CD4-positive, CD25-positive, alpha-beta regulatory T cell (primary cell): ENCODE results near the gene FAM180A. TPM values are rescaled to one million over a fixed set of nuclear protein-coding genes. Genes with fewer than 3 reads are reported as not detected.

Experiments
- ATAC-seq, 2 donors: fragments of 150-1000 bp; cut with Tn5 transposase; one replicate each; pipeline ENCODE4 v1.10.0; 2021; ENCODE audit warnings: low read depth in 2 of 2, moderate number of reproducible peaks in 2 of 2, moderate library complexity in 1 of 2
- DNase-seq, 3 donors: peaks; one replicate each; pipeline versions ENCODE4 v3.0.0 to v3.0.0-alpha.2; 2012 to 2022; ENCODE audit warnings: mixed read lengths in 1 of 3
- H3K27ac ChIP-seq: one replicate; pipeline ENCODE4 v1.7.0; 2013; ENCODE audit warnings: mild to moderate bottlenecking, low read length; ENCODE audit not compliant: insufficient read depth, poor library complexity, severe bottlenecking
- H3K27me3 ChIP-seq: one replicate; pipeline ENCODE4 v1.7.0; 2013; ENCODE audit warnings: low read length; ENCODE audit not compliant: control insufficient read depth, insufficient read depth
- H3K36me3 ChIP-seq: one replicate; pipeline ENCODE4 v1.7.0; 2013; ENCODE audit warnings: mild to moderate bottlenecking, low read length, moderate library complexity; ENCODE audit not compliant: control insufficient read depth, insufficient read depth
- H3K4me1 ChIP-seq: 2 replicates; pipeline ENCODE4 v1.7.0; 2013; ENCODE audit warnings: mild to moderate bottlenecking, low read length; ENCODE audit not compliant: insufficient read depth, control insufficient read depth, poor library complexity, severe bottlenecking
- H3K4me3 ChIP-seq: one replicate; pipeline ENCODE4 v1.7.0; 2013; ENCODE audit warnings: low read depth, mild to moderate bottlenecking, low read length, moderate library complexity
- H3K9me3 ChIP-seq, 2 experiments: 1 replicate in 1 of 2; 2 replicates in 1 of 2; pipeline ENCODE4 v1.7.0; 2013; ENCODE audit warnings: low read length in 2 of 2, mild to moderate bottlenecking in 1 of 2, moderate library complexity in 1 of 2; ENCODE audit not compliant: control insufficient read depth in 2 of 2
- H3K27ac Mint-ChIP-seq, 3 donors: one replicate each; pipeline ENCODE4 v1.8.0; 2020 to 2022; ENCODE audit warnings: mild to moderate bottlenecking in 3 of 3, mixed read lengths in 3 of 3, moderate library complexity in 2 of 3
- H3K27me3 Mint-ChIP-seq: one replicate; pipeline ENCODE4 v1.8.0; 2022; ENCODE audit warnings: mild to moderate bottlenecking, mixed read lengths
- H3K36me3 Mint-ChIP-seq: one replicate; pipeline ENCODE4 v1.8.0; 2020; ENCODE audit warnings: mixed read lengths
- H3K4me1 Mint-ChIP-seq, 4 donors: one replicate each; pipeline ENCODE4 v1.8.0; 2020 to 2022; ENCODE audit warnings: mixed read lengths in 4 of 4, mild to moderate bottlenecking in 1 of 4
- H3K4me3 Mint-ChIP-seq, 4 donors: one replicate each; pipeline ENCODE4 v1.8.0; 2020 to 2022; ENCODE audit warnings: mild to moderate bottlenecking in 4 of 4, mixed read lengths in 4 of 4, moderate library complexity in 3 of 4
- H3K9me3 Mint-ChIP-seq, 7 donors: one replicate each; pipeline ENCODE4 v1.8.0; 2020 to 2022; ENCODE audit warnings: mixed read lengths in 7 of 7, mild to moderate bottlenecking in 3 of 7, moderate library complexity in 2 of 7
- polyA plus RNA-seq, 4 donors: library from polyadenylated mRNA; unstranded; fragments of 300-500 nt; fragmentation: Illumina TruSeq; gene quantifications; one replicate each; pipeline ENCODE4 v1.2.3, GENCODE V29; 2021
- total RNA-seq: library from RNA; stranded (reverse); gene quantifications from one replicate; pipeline ENCODE4 v1.2.3, GENCODE V29; 2022

The FAM180A gene
- total and polyA plus RNA-seq, 5 donors from 2014 or later = not detected

DNA sequence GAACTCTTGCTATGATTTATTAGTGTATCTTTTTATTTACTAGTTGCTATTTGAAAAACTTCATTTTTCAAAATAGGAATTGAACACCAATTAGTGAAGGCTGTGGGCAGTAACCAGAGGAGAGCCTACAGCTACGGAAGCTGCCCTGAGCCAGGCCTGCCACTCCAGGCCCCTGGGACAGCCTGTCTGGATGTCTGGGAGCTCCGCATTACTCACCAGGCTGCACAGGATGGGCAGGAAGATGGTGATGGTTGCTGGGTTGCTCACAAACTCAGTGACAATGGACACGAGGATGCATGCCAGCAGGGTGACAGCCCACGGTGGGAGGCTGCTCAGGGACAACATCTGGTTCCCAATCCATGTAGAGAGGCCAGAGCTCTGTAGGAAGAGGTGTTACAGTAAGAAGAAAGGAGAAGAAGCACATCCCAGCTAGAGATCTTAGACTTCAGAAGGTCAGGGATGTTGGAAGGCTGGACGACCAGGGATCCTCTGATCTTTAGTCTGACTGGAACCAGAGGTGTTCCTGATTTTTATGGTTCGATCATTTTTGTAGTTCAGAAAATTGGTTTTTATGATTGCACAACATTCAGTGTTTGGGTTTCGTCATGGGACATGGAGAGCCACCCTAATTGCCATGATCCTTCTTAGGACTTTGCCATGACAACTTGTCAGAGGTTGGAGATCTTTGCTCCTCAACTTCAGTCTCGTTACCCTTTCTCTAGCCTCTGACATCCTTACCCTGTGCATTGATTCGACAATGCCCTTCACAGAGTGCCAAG, 63.1 kb downstream of the FAM180A start:
- H3K36me3 ChIP-seq = peaks cover 6% of the 10 kb centered on the region
- no peaks in the 10 kb centered on the region for H3K9me3 ChIP-seq
- ATAC-seq (no peak), DNase-seq (no peak)
- Mint-ChIP-seq H3K36me3 (peaks cover 13% of the 10 kb centered on the region), H3K4me1 (peaks cover 0 to 4% (median 3%) of the 10 kb centered on the region in 4 donors), H3K9me3 (peaks cover 0 to 2% (median 0%) of the 10 kb centered on the region in 7 donors), H3K27me3 (no peaks in the 10 kb centered on the region), H3K4me3 (no peak overlapping the region), H3K27ac (no peak overlapping the region)
- no peak overlapping the region for H3K27ac ChIP-seq
- H3K4me1 ChIP-seq = no peaks in the 10 kb centered on the region
- no peaks in the 10 kb centered on the region for H3K27me3 ChIP-seq
- no peak overlapping the region for H3K4me3 ChIP-seq

DNA sequence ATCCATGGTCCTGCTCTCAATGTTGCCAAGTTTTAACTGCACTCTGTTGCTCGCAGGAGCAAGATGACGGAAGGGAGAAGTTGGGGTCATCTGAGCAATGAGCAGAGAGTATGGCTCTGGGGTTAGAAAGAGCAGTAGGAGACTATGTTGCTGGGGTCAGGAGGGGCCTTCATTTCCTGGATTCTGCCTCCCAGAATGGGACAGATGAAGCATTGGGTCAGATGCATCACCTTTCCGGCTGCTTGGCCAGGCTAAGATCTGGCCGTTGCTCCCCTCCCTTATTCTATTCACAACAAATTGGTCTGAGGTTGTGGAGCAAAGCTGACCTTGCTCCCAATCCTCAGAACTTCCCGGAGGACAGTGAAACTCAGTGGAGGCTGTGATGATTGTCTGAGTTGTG, 63.9 kb downstream of the FAM180A start:
- no peaks in the 10 kb centered on the region for H3K9me3 ChIP-seq
- ATAC-seq (no peak), DNase-seq (no peak)
- Mint-ChIP-seq H3K9me3 (peaks cover 0 to 2% (median 0%) of the 10 kb centered on the region in 7 donors), H3K4me3 (no peak overlapping the region), H3K4me1 (peaks cover 0 to 4% (median 3%) of the 10 kb centered on the region in 4 donors), H3K27ac (no peak overlapping the region), H3K36me3 (peaks cover 10% of the 10 kb centered on the region), H3K27me3 (no peaks in the 10 kb centered on the region)
- H3K27me3 ChIP-seq = no peaks in the 10 kb centered on the region
- H3K4me1 ChIP-seq = no peaks in the 10 kb centered on the region
- H3K27ac ChIP-seq = no peak overlapping the region
- H3K4me3 ChIP-seq = no peak overlapping the region
- peaks cover 6% of the 10 kb centered on the region for H3K36me3 ChIP-seq

DNA sequence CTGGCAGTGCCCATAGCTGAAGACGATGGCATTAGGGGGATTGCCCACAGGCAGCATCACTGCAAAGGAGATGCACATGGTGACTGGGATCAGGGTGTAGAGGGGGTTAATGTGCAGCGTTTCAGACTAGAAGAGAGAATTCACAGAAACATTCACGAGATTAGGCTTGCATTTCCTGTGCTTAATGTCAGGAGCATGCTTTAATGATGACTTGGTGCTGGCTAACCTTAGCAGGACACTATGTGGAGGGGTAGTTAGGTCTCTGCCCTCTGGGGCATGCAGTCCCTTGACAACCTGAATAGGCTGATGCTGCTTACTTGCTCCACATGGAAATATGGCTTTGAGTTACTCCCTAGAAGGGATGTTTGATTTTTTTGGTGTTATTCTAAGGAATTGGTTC, 64.5 kb downstream of the FAM180A start:
- DNase-seq (no peak), ATAC-seq (no peak)
- Mint-ChIP-seq H3K27ac (peak overlapping the region in 1 of 3 donors; percentile 80), H3K27me3 (no peaks in the 10 kb centered on the region), H3K9me3 (peaks cover 0 to 2% (median 0%) of the 10 kb centered on the region in 7 donors), H3K4me1 (peaks cover 0 to 4% (median 3%) of the 10 kb centered on the region in 4 donors), H3K4me3 (no peak overlapping the region), H3K36me3 (peaks cover 10% of the 10 kb centered on the region)
- Histone ChIP-seq H3K9me3 (no peaks in the 10 kb centered on the region), H3K27me3 (no peaks in the 10 kb centered on the region), H3K4me3 (no peak overlapping the region), H3K27ac (no peak overlapping the region), H3K4me1 (no peaks in the 10 kb centered on the region), H3K36me3 (peaks cover 2% of the 10 kb centered on the region)

DNA sequence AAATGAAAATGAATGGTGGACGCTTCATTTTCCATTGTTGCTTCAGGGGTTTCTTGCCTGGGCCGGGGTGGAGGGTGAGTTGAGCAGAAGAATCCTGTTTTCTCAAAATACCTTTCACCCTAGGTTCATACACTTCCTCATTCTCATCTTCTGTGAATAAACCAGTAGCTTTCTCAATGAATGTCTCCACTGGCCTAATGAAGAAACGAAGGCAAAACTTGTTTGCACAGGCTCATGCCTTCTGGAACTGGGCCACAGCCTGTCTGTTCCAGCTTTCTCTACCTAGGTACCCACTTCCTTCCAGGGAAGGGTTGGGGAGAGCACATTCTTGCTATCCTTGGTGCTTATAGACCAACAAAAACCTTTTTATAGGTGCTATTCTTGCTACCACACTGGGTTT, 65.0 kb downstream of the FAM180A start:
- H3K4me1 Mint-ChIP-seq = peaks cover 0 to 4% (median 3%) of the 10 kb centered on the region in 4 donors
- peaks cover 0 to 2% (median 0%) of the 10 kb centered on the region in 7 donors for H3K9me3 Mint-ChIP-seq
- Histone ChIP-seq H3K9me3 (no peaks in the 10 kb centered on the region), H3K36me3 (peaks cover 6% of the 10 kb centered on the region), H3K4me3 (no peak overlapping the region), H3K27ac (no peak overlapping the region), H3K4me1 (no peaks in the 10 kb centered on the region), H3K27me3 (no peaks in the 10 kb centered on the region)
- no peaks in the 10 kb centered on the region for H3K27me3 Mint-ChIP-seq
- peaks cover 10% of the 10 kb centered on the region for H3K36me3 Mint-ChIP-seq
- ATAC-seq = no peak
- DNase-seq = no peak
- no peak overlapping the region for H3K4me3 Mint-ChIP-seq
- H3K27ac Mint-ChIP-seq = peak overlapping the region in 1 of 3 donors; percentile 80

DNA sequence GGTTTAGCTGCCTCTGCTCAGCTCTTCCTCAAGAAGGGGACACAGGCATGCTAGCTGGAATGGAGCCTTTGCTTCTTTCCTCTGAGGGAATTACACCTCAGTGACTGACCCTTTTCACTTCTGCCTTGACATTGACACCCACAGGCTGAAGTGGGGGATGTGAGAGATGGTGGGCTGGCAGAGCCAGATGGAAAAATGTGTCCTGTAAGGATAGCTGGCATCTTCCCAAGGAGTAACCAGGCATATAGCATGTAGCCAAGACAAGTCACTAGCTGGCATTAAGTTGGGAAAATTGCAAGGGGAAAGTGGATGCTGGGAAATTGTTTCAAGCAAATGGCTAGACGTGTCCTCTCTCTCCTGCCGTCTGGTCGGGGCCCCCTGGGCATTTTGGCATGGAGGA, 66.4 kb downstream of the FAM180A start:
- Mint-ChIP-seq H3K36me3 (peaks cover 21% of the 10 kb centered on the region), H3K4me3 (no peak overlapping the region), H3K27me3 (no peaks in the 10 kb centered on the region), H3K27ac (peak overlapping the region in 1 of 3 donors; percentile 28), H3K4me1 (peaks cover 0 to under 1% (median under 1%) of the 10 kb centered on the region in 4 donors), H3K9me3 (peaks cover 0 to under 1% (median 0%) of the 10 kb centered on the region in 7 donors)
- H3K9me3 ChIP-seq = no peaks in the 10 kb centered on the region
- H3K27ac ChIP-seq = no peak overlapping the region
- H3K4me1 ChIP-seq = no peaks in the 10 kb centered on the region
- H3K36me3 ChIP-seq = peaks cover 14% of the 10 kb centered on the region
- no peaks in the 10 kb centered on the region for H3K27me3 ChIP-seq
- no peak overlapping the region for H3K4me3 ChIP-seq
- ATAC-seq (no peak), DNase-seq (no peak)

DNA sequence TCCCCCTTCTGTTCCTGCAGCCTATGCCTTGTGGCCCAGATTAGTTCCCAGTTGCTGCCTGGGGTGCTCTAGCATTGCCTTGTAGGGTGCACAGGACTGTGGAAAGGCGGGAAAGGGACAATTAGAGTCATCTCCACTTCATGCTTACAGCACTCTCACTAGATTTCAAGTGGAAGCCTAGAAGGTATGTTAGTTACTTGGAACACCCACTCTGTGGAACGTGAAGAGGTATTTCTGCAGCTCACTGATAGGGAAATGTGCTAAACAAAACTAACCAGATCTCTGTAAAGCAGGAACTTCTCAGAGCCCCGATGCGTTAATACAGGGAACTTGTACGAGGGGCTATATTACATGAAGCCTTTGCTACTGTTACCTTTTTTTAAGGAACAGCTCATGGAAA, 66.9 kb downstream of the FAM180A start:
- no peak overlapping the region for H3K27ac ChIP-seq
- H3K4me3 ChIP-seq = no peak overlapping the region
- DNase-seq (no peak), ATAC-seq (no peak)
- Mint-ChIP-seq H3K27me3 (no peaks in the 10 kb centered on the region), H3K4me1 (no peaks in the 10 kb centered on the region), H3K36me3 (peaks cover 25% of the 10 kb centered on the region), H3K27ac (peak overlapping the region in 1 of 3 donors; percentile 28), H3K4me3 (no peak overlapping the region), H3K9me3 (no peaks in the 10 kb centered on the region)
- H3K27me3 ChIP-seq = no peaks in the 10 kb centered on the region
- peaks cover 17% of the 10 kb centered on the region for H3K36me3 ChIP-seq
- no peaks in the 10 kb centered on the region for H3K4me1 ChIP-seq
- H3K9me3 ChIP-seq = no peaks in the 10 kb centered on the region

Other genes starting within 250 kb of the FAM180A start
- 43.4 TPM for gene CNOT4, start 238.7 kb downstream of the FAM180A start, total RNA-seq
- gene CNOT4, start 238.7 kb downstream of the FAM180A start, polyA plus RNA-seq = 10 to 100 TPM; 12.0 to 14.2 (median 13.2) TPM
- 56.3 TPM for gene NUP205, start 190.9 kb downstream of the FAM180A start, total RNA-seq
- 10 to 100 TPM; 21.1 to 32.7 (median 27.4) TPM for gene NUP205, start 190.9 kb downstream of the FAM180A start, polyA plus RNA-seq
- gene STMP1, start 86.3 kb downstream of the FAM180A start, total RNA-seq = 18.2 TPM
- gene STMP1, start 86.3 kb downstream of the FAM180A start, polyA plus RNA-seq = 10 to 100 TPM; 44.3 to 61.4 (median 55.1) TPM
- not detected for gene SLC13A4, start 20.6 kb downstream of the FAM180A start, total RNA-seq
- gene SLC13A4, start 20.6 kb downstream of the FAM180A start, polyA plus RNA-seq = under 1 TPM in 3 of 4 donors, not detected in 1; 0.02 to 0.24 (median 0.03) TPM
- 106 TPM for gene MTPN, start 228.5 kb upstream of the FAM180A start, total RNA-seq
- 100 to 1,000 TPM in 2 of 4 donors, 10 to 100 TPM in 2; 75.3 to 121 (median 97.4) TPM for gene MTPN, start 228.5 kb upstream of the FAM180A start, polyA plus RNA-seq